Ascending aorta (tissue), 2 donors: ENCODE data around the gene RXRG. TPM values are rescaled to one million over a fixed set of nuclear protein-coding genes. Genes with fewer than 3 reads are reported as not detected.

ENCODE experiments used
- DNase-seq, 2 donors: peaks; one replicate each; pipeline ENCODE4 v3.0.0-alpha.2; 2019; ENCODE audit warnings: low spot score in 2 of 2
- H3K27ac ChIP-seq, 2 donors: fragments of 200-600 bp; sonication (generic); one replicate each; pipeline ENCODE4 v1.5.1; 2016 to 2017; ENCODE audit warnings: mild to moderate bottlenecking in 1 of 2
- H3K27me3 ChIP-seq: fragments of 200-600 bp; sonication (generic); one replicate; pipeline ENCODE4 v1.5.1; 2017
- H3K36me3 ChIP-seq, 2 donors: fragments of 200-600 bp; sonication (generic); one replicate each; pipeline ENCODE4 v1.5.1; 2016
- H3K4me1 ChIP-seq, 2 donors: fragments of 200-600 bp; sonication (generic); one replicate each; pipeline ENCODE4 v1.5.1; 2016 to 2017; ENCODE audit warnings: mild to moderate bottlenecking in 1 of 2
- H3K4me3 ChIP-seq, 2 donors: fragments of 200-600 bp; sonication (generic); one replicate each; pipeline ENCODE4 v1.5.1; 2016 to 2017; ENCODE audit warnings: mild to moderate bottlenecking in 1 of 2
- H3K9me3 ChIP-seq, 2 donors: fragments of 200-600 bp; sonication (generic); one replicate each; pipeline ENCODE4 v1.5.1; 2016
- CTCF ChIP-seq, 3 experiments: fragments of 200-600 bp in 2 of 3; fragments of 450-650 bp in 1 of 3; sonication (generic) in 2 of 3; IDR thresholded peaks; one replicate each; pipeline ENCODE4 v1.5.1; 2016 to 2019; ENCODE audit warnings: antibody characterized with exemption in 3 of 3, mild to moderate bottlenecking in 1 of 3, moderate library complexity in 1 of 3
- intact Hi-C: fragments of 100-400 bp; cut with DNase I; formaldehyde crosslinking; loops from one replicate; pipeline ENCODE4 v1.15.1; 2023
- total RNA-seq: library from RNA; depleted of rRNA; stranded (reverse); fragments of >200 nt; gene quantifications from one replicate; pipeline ENCODE4 v1.1.0, GENCODE V29; 2016

The RXRG gene
- total RNA-seq, 1 donor from 2014 or later, result not detected

GRCh38 chr1:165383067-165383466 is 61.9 kb downstream of the RXRG start:
- intact Hi-C loops, result no loop called here
- no peak overlapping the region for H3K4me3 ChIP-seq
- no peaks in the 10 kb centered on the region for H3K27me3 ChIP-seq
- peaks cover 0 to 11% of the 10 kb centered on the region in 2 donors for H3K4me1 ChIP-seq
- no peaks in the 10 kb centered on the region for H3K36me3 ChIP-seq
- DNase-seq, result peak; percentile 41 to 88
- H3K9me3 ChIP-seq, result no peaks in the 10 kb centered on the region
- no peak for TF ChIP-seq CTCF (IDR thresholded peaks at IDR 0.05)
- H3K27ac ChIP-seq, result peak overlapping the region in 1 of 2 donors; percentile 45

GRCh38 chr1:165381745-165382505 is 63.0 kb downstream of the RXRG start:
- intact Hi-C loops, result no loop called here
- TF ChIP-seq CTCF (IDR thresholded peaks at IDR 0.05), result no peak
- no peak overlapping the region for H3K27ac ChIP-seq

GRCh38 chr1:165376811-165377311 is 68.1 kb downstream of the RXRG start:
- intact Hi-C loops, result no loop called here
- Histone ChIP-seq H3K4me1 (peaks cover 6 to 8% of the 10 kb centered on the region in 2 donors), H3K4me3 (peak overlapping the region; percentile 48 to 61), H3K27me3 (no peaks in the 10 kb centered on the region), H3K36me3 (no peaks in the 10 kb centered on the region), H3K27ac (peak overlapping the region; percentile 65 to 72), H3K9me3 (no peaks in the 10 kb centered on the region)
- TF ChIP-seq CTCF (IDR thresholded peaks at IDR 0.05), result no peak
- DNase-seq, result no peak

More at GRCh38 chr1:165381745-165382505, 63.0 kb downstream of the RXRG start:
- Histone ChIP-seq H3K4me3 (no peak overlapping the region), H3K4me1 (peaks cover 0 to 11% of the 10 kb centered on the region in 2 donors), H3K9me3 (no peaks in the 10 kb centered on the region), H3K36me3 (no peaks in the 10 kb centered on the region), H3K27me3 (no peaks in the 10 kb centered on the region)
- DNase-seq, result no peak

GRCh38 chr1:165376041-165376810 is 68.7 kb downstream of the RXRG start:
- H3K27me3 ChIP-seq, result no peaks in the 10 kb centered on the region
- peaks cover 6 to 8% of the 10 kb centered on the region in 2 donors for H3K4me1 ChIP-seq
- no peaks in the 10 kb centered on the region for H3K9me3 ChIP-seq
- peak; percentile 50 to 89 for DNase-seq
- intact Hi-C loops, result no loop called here
- no peak for TF ChIP-seq CTCF (IDR thresholded peaks at IDR 0.05)
- H3K27ac ChIP-seq, result peak overlapping the region; percentile 65 to 72
- no peaks in the 10 kb centered on the region for H3K36me3 ChIP-seq
- peak overlapping the region; percentile 48 to 61 for H3K4me3 ChIP-seq

- H3K27ac ChIP-seq, result peak overlapping the region; percentile 65 to 72
- peaks cover 6 to 8% of the 10 kb centered on the region in 2 donors for H3K4me1 ChIP-seq
- peak overlapping the region; percentile 48 to 61 for H3K4me3 ChIP-seq
- no peaks in the 10 kb centered on the region for H3K27me3 ChIP-seq
- no peak for TF ChIP-seq CTCF (IDR thresholded peaks at IDR 0.05)
- no peak for DNase-seq
- intact Hi-C loops, result no loop called here
- no peaks in the 10 kb centered on the region for H3K9me3 ChIP-seq
- H3K36me3 ChIP-seq, result no peaks in the 10 kb centered on the region
Observed at GRCh38 chr1:165375623-165376022, 69.3 kb downstream of the RXRG start.
